ENCODE results near the gene POLE3. TPM values are rescaled to one million over a fixed set of nuclear protein-coding genes. Genes with fewer than 3 reads are reported as not detected.
A peak's percentile ranks its signal among the peaks of the same experiment; 100 is the strongest.
"Not testable (repeated sequence)": the region's sequence is repeated elsewhere in the genome, so short reads cannot be mapped to it uniquely, and the experiment has no call there.

Gene POLE3
- total RNA-seq (2014; rRNA removed; shearing (Covaris generic)) = 144 and 155 TPM in 2 replicates

GRCh38 chr9:113410207-113410864, at the start of gene POLE3, which contains the start of gene C9orf43:
TSS of gene POLE3 (minus strand) at chr9:113410675. CDS start at chr9:113410293, 382 bp downstream.
TSS of gene C9orf43 (plus strand) at chr9:113410747. CDS start at chr9:113413494, 2,747 bp downstream.
- DNase-seq (ENCODE audit: low read depth) = peak; percentile 95

- DNase-seq (ENCODE audit: low read depth) = peak; percentile 46
Observed at GRCh38 chr9:113456235-113456634, 45.8 kb upstream of the POLE3 start.

- peak; percentile 88 for DNase-seq (ENCODE audit: low read depth)
Observed at GRCh38 chr9:113454914-113455761, 44.7 kb upstream of the POLE3 start.

- DNase-seq (ENCODE audit: low read depth) = no peak
Observed at GRCh38 chr9:113452113-113452605, 41.7 kb upstream of the POLE3 start.

- no peak for DNase-seq (ENCODE audit: low read depth)
Observed at GRCh38 chr9:113449376-113449775, 38.9 kb upstream of the POLE3 start.

- DNase-seq (ENCODE audit: low read depth) = peak; percentile 58
Observed at GRCh38 chr9:113446323-113446740, 35.9 kb upstream of the POLE3 start.

GRCh38 chr9:113444736-113445135, 34.3 kb upstream of the POLE3 start:
- DNase-seq (ENCODE audit: low read depth) = no peak

GRCh38 chr9:113437716-113438115, 27.2 kb upstream of the POLE3 start:
- not testable (repeated sequence) for DNase-seq (ENCODE audit: low read depth)

- DNase-seq (ENCODE audit: low read depth) = peak; percentile 42
Observed at GRCh38 chr9:113436728-113437515, 26.4 kb upstream of the POLE3 start.

GRCh38 chr9:113431191-113431590, 20.7 kb upstream of the POLE3 start:
- DNase-seq (ENCODE audit: low read depth) = no peak

GRCh38 chr9:113428062-113428615, 17.7 kb upstream of the POLE3 start:
- DNase-seq (ENCODE audit: low read depth) = no peak

GRCh38 chr9:113427629-113428028, 17.2 kb upstream of the POLE3 start:
- peak; percentile 31 for DNase-seq (ENCODE audit: low read depth)

GRCh38 chr9:113426701-113427100, 16.2 kb upstream of the POLE3 start:
- no peak for DNase-seq (ENCODE audit: low read depth)

- DNase-seq (ENCODE audit: low read depth) = no peak
Observed at GRCh38 chr9:113425072-113425471, 14.6 kb upstream of the POLE3 start.

GRCh38 chr9:113421726-113422125, 11.3 kb upstream of the POLE3 start:
- no peak for DNase-seq (ENCODE audit: low read depth)

- DNase-seq (ENCODE audit: low read depth) = no peak
Observed at GRCh38 chr9:113417370-113417769, 6.9 kb upstream of the POLE3 start.

GRCh38 chr9:113416149-113416721, 5.8 kb upstream of the POLE3 start:
- DNase-seq (ENCODE audit: low read depth) = no peak

GRCh38 chr9:113409883-113410206, 630 bp downstream of the POLE3 start:
- no peak for DNase-seq (ENCODE audit: low read depth)

- peak; percentile 8 for DNase-seq (ENCODE audit: low read depth)
Observed at GRCh38 chr9:113409481-113409880, 994 bp downstream of the POLE3 start.

GRCh38 chr9:113406873-113407511, 3.5 kb downstream of the POLE3 start:
- DNase-seq (ENCODE audit: low read depth) = peak; percentile 68

GRCh38 chr9:113406353-113406752, 4.1 kb downstream of the POLE3 start:
- DNase-seq (ENCODE audit: low read depth) = not testable (repeated sequence)

Measured in M059J (cell line).